HG03378 (cell line): ENCODE data around the gene CELA2B.
"Not testable (repeated sequence)": the region's sequence is repeated elsewhere in the genome, so short reads cannot be mapped to it uniquely, and the experiment has no call there.

Experiments used
- ATAC-seq: cut with Tn5 transposase; IDR thresholded peaks from one replicate; pipeline ENCODE4 v1.9.1; 2021; ENCODE audit warnings: mild to moderate bottlenecking, moderate library complexity; ENCODE audit not compliant: unreplicated experiment

Gene CELA2B

DNA sequence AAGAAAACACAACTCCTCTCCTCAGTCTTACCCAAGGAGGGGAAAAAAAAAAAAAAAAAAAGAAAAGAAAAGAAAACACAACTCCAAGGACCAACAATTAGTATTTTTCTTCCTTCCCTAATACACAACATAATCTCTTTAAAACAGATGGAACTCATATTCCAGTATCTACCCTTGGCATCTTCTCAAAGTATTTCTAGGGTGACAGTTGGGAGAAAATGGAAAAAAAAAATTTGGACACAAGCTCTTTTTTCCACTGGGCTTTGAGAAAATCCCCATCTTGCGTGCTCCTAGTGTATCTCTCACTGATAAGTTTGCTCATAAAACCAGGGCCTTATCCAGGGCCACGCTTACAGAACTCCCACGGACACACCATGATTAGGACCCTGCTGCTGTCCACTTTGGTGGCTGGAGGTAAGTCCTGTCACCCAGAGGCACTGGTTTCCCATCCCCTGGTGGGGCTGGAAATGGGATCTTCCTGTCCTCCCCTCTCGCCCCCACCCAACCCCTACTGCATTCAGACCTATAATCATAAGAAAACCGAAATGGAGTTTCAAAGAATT is at the start of gene CELA2B:
Gene CELA2B, plus strand, starts transcription at position 353 of the 563 bp plus-strand sequence. Its CDS starts 22 bp downstream, at position 375.
- no peak for ATAC-seq

DNA sequence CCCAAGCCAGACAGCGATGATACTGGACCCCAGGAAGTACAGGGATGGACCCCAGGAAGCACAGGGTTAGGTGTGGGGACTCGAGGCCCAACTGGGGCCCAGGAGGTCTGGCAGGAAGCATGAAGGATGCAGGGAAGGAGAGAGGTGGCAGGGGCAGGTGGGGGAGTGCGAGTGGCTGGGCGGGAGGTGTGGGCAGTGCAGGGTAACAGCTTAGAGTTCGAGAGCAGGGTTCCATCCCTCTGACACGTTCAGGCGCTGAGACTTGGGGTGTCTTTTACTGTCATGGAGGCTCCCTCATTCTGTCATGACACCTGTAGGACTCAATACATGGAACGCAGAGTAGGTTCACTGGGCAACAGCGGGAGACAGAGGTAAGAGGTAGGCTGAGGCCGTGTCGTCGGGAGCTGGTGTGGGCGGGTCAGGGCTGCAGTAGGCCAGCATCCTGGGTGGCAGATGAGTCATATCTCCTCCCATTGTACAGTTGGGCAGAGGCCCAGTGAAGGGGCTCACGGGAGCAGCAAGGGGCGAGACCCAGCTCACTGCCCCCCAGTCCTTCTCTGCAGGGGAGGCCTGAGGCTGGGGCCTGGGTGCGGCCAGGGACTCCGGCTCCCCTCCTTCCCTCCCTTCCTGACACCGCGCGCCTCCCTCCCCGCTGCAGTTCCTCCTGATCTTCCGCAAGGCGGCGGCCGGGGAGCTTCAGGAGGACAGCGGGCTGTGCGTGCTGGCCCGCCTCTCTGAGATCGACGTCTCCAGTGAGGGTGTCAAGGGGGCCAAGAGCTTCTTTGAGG is 49.2 kb upstream of the CELA2B start:
- ATAC-seq: no peak

DNA sequence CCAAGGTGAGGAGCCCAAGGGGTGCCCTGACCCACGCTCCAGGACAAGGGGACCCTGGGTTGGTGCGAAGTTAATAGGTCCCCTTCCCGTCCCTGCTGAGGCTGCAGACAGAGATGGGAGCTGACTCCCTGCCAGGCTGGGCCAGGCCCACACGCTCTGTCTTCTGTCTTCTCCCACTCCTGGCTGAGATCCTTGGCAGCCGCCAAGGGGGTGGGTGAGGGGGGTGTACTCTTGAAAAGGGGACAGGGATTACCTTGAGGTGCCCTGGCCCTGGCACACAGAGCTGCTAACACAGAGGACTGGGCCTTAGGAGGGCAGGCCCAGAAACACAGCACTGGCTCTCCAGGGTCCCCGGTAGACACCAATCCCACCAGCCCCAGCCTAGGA is 48.6 kb upstream of the CELA2B start:
- no peak for ATAC-seq

DNA sequence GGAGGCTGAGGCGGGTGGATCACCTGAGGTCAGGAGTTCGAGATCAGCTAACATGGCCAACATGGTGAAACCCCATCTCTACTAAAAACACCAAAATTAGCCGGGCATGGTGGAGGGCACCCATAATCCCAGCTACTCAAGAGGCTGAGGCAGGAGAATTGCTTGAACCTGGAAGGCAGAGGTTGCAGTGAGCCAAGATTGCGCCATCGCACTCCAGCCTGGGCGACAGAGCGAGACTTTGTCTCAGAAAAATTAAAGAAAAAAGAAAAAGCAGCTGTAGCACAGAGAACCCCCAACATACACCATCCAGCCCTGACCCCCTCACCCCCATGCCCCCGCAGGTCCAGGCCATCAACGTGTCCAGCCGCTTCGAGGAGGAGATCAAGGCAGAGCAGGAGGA is 47.7 kb upstream of the CELA2B start:
- not testable (repeated sequence) for ATAC-seq

DNA sequence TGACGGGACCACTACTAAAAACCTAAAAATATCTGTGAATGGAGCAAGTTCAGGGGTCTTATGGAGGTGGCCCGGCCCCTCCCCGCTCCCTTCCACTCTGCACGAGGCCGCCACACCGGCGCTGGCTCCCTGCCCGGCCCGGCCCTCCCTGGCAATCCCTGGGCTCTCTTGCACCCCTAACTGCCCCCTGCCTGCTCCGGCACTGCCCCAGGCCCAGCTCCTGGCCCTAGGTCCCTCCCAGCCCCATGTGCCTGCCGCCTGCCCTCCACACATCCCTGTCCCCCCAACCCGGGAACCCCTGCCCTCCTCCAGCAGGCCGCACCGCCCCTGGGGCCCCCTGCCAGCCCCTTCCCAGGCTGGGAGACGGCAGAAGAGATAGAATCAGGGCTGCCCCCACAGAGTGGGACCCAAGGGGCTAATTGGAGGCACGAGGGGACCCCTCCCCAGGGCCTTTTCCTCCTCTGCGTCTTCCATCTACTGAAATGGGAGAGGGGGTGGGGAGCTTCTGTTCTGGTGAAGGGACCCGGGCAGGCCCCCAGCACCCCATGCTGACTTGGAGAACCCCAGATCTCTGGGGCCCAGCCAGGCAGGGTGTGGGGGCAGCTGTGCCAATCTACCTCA is 47.0 kb upstream of the CELA2B start:
- no peak for ATAC-seq

DNA sequence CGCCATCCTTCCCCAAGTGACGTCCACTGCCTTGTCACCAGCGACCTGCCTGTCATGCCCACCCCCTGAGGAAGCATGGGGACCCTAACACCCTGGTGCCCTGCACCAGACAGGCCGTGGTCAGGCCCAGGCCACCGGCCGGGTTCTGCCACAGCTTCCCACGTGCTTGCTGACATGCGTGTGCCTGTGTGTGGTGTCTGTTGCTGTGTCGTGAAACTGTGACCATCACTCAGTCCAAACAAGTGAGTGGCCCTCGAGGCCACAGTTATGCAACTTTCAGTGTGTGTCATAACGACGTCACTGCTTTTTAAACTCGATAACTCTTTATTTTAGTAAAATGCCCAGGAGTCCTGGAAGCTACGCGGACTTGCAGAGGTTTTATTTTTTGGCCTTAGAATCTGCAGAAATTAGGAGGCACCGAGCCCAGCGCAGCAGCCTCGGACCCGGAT is 46.2 kb upstream of the CELA2B start:
- ATAC-seq: no peak

DNA sequence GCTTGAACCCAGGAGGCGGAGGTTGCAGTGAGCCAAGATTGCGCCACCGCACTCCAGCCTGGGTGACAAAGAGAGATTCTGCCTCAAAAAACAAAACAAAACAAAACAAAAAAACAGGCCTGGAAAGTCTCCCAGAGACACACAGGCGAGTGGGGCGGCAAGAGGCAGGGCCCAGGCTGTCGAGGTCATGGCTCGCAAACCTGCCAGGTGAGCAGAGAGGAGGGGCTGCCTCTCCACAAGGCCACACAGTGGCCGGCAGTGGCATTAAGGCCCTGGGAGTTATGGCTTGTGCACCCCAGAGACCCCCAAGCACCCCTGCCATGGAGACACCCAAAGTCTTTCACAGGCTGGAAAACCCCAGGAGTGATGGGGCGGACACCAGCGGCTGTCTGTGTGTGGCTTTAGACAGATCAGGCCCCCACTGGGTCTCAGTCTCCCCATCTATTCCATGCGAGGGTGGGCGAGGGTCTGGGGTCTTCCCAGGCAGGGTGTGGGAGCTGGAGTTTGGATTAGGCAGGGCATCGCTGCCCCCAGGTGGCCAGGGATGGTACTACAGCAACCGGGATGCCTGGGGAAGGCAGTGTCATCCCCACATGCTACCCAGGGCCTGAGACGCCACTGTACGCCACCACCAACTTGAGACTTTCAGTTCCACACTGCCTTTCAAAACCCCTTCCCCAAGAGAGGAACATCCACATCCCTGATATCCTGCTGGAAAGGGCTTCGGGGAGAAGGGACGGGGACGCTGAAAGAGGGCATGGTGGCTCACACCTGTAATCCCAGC is 44.9 kb upstream of the CELA2B start:
- no peak for ATAC-seq

DNA sequence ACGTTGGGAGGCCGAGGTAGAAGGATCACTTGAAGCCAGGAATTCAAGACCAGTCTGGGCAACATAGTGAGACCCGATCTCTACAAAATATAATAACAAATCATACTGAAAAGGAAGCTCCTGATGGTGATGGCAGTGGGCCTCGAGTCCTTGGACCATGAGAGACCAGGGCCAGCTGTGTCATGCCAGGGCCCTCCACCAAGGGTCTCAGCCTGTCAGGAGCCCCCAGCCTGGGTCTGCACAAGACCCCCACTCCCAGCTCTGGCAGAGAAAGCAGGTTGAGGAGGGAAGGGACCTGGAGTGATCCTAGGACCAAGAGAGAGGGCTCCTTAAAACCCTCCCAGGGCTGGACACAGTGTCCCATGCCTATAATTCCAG is 44.3 kb upstream of the CELA2B start:
- no peak for ATAC-seq

DNA sequence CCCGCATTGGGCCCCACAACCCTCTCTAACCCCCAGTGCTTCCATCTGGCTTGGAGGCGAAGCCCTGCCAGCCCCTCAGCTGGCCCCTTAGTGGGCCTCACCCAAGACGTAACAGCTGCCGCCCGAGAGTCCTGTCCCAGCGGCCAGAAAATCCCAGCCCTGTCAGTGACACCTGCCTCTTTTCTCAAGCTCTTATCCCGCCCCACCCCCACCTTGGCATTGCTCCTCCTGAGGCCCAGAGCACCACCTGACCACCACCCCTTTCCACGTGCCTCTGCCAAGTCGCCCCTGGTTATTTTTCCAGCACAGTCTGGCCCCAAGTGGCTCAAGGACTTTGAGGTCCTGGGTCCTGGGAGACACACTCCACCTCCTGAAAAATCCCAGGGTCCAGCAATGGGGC is 43.6 kb upstream of the CELA2B start:
- ATAC-seq: no peak

DNA sequence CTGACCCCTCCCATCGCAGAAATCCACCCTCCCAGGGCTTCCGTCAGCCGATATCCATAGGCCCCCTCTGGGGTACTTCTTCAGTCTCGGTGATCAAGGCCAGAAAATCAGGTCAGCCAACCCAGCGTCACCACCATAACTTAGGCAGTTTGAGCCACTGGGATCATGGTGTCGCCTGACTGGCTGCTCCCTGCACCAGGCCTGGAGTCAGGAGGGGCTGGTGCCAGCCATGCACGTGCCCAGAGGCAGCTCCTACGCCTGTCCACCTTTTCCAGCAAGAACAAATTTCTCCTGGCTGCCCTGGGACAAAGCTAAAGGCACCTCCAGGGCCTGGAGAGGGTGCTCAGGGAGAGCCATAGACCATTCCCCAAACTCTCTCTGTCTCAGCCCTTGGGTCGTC is 42.4 kb upstream of the CELA2B start:
- no peak for ATAC-seq

DNA sequence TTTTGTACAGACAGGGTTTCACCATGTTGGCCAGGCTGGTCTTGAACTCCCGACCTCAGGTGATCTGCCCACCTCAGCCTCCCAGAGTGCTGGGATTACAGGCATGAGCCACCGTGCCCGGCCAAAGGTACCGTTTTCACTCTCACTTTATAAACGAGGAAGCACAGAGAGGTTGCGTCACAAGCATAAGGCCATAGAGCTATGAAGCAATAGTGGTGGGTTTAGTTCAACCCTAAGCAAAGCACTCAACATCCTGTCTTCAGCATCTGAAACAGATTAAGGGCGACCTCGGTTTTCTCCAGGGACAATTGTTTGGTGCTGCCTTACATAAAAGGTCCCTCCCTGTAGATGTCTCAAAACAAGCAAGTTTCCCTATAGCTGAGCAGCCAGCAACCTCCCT is 41.2 kb upstream of the CELA2B start:
- ATAC-seq: not testable (repeated sequence)

DNA sequence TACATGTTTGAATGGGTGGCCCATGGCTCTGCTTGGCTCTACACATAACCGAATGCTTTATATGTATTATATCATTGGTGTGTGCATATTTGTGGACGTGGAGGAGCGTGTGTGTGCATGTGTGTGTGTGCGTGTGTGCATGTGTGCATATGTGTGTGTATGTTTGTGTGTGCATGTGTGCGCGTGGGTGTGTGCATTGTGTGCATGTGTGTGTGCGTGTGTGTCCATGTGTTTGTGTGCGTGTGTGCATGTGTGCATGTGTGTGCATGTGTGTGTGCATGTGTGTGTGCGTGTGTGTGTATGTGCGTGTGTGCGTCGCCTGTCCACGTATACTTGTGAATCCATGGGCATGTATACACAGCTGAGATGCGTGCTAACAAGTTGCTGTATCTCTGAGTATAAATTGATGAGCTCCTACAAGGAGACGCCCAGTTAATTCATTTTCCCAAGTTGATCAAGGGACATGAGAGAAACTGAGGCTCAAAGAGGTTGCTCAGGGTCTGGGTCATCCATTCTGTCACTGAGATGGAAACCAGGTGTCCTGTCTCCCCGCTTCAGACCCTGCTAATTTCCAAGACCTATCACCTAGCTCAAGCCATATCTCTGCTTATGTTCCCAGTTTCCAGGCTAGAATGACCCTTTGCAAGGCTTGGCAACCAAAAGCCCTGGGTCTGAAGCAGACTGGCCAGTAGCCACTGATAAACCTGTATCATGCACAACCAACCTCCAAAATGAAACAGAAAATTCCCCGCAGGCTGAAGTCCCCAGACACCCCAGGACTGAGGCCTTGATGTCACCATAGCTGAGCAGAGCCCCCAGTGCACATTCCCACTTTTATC is 40.4 kb upstream of the CELA2B start:
- ATAC-seq: no peak

DNA sequence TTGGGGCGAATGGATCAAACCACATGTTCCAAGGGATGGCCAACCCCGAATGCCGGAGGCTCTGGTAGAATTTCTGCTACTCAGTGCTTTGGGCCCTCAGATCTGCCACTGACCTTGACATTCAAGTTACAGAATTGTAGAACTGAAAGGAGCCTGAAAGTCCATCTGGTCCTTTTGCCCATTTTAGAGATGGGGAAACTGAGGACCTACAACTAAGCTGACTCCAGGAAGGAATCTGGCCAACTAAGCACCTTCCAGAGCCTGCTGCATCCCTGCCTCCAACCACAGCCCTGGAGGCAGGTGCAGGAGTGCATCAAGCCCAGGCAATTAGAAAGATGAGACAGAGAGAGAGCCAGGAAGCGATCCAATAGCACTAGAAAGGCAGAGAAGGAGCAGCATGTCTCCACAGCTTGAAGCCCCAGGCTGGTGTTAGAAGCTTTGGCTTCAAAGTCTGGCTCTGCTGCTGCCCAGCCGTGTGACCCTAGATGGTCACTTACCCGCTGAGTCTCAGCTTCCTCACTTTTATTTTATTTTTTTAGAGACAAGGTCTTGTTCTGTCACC is 38.9 kb upstream of the CELA2B start:
- no peak for ATAC-seq

DNA sequence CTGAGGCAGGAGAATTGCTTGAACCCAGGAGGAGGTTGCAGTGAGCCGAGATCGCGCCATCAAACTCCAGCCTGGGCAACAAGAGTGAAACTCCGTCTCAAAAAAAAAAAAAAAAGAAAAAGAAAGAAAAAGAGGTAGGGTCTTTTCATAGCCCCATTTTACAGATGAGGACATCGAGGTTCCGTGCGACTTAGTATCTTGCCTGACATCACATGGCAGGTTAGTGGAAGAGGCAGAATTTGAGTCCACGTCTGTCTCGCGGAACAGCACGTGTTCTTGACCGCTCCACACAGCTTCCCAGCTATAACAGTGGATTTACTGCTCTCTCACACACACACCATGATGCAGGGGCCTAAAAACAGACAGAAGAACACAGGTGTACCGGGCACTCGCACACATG is 36.6 kb upstream of the CELA2B start:
- no peak for ATAC-seq

DNA sequence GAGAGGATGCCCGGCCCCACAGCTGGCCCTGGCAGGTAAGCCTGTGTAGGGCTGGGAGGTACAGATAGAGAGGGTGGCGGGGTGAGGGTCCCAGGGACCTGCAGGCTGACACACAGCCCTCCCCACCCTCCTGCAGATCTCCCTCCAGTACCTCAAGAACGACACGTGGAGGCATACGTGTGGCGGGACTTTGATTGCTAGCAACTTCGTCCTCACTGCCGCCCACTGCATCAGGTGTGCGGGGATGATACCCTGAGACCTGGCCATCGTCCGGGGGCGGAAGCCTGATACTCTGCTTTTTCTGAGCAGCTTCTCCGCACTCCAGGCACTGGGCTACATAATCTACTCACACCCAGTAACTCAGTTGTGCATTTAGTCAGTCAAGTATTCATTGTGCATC is 35.5 kb upstream of the CELA2B start:
- no peak for ATAC-seq

DNA sequence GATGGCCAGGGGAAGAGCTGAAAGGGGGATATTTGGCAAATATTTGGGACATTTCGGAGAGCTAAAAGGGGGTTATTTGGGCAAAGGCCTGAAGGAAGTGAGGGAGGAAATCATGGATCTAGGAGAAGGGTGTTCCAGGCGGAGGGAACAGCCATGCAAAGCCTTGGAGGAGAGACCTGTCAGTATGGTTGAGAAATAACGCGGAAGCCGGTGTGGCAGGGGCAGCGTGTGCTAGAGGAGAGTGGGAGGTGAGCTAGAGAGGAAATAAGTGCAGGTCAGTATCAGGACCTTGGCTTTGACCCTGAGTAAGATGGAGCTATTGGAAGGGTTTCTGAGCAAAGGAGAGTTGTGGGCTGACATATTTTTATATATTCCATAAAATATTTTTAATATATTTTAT is 34.7 kb upstream of the CELA2B start:
- no peak for ATAC-seq

DNA sequence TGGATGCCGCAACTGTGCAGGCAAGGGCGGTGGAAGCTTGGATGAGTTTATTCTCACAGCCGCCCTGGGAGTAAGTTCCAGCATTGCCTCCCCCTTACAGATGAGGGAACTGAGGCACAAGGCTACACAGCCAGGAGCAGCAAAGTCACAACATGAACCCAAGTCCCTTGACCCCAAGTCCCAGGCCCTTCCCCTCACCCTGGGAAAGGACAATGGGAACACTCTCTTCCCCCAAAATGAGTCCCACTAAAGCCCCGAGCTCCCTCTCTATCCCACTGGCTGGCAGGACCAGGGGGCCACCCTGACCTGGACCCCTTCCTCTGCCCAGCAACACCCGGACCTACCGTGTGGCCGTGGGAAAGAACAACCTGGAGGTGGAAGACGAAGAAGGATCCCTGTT is 33.8 kb upstream of the CELA2B start:
- ATAC-seq: no peak

DNA sequence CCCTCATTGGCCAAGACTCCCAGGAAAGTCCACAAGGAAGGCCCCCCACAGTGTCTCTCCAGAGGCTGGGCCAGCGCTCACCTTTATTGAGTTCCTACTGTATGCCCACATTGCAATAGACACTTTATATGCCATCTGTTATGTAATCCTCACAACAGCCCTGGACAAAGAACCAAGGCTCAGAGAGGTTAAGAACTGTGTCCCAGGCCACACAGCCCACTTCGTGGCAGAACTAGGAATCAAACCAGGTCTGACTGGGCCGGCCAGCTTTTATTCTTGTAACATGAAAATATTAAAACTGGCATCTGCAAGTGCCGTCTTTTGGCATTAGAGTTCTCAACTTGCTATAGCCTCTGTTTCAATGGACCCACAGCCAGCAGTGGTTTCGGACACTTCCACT is 33.1 kb upstream of the CELA2B start:
- ATAC-seq: no peak

DNA sequence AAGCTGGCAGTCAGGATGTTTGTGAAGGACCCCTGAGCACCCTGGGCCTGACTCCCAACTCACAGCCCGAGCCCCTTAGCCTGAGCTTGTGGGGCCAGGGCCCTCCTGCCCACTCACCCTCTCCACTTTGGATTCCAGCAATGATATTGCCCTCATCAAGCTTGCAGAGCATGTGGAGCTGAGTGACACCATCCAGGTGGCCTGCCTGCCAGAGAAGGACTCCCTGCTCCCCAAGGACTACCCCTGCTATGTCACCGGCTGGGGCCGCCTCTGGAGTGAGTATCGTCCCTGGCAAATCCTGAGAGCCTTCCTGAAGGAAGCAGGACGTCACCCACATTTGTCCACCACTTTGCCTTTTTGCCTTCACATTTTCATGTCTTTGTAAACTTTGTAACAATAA is 32.6 kb upstream of the CELA2B start:
- ATAC-seq: no peak
